Putamen (tissue), 1 donor: ENCODE results near the gene ABHD10.

Source experiments
- DNase-seq: peaks from one replicate; pipeline ENCODE4 v3.0.0-alpha.2; 2016; ENCODE audit warnings: low spot score

The ABHD10 gene

DNA sequence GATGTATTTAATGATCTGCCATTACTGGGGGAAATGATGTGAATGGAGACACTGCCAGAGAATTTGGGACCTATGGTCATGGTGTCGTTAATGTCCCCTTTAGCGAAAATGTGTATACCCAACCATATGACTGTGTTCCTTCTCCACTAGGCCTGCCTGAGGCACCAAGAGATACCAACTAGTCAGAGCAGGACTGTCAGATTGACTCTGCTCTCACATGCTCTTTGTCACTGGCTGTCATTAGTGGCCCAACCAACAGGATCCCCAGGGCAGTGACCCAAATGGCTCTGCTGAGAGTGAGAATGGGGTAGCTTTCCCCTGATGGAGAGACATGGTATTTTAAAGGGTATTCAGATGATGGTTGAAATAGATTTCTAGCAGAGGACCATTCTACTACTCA lies 22.7 kb downstream of the ABHD10 start:
- no peak for DNase-seq

DNA sequence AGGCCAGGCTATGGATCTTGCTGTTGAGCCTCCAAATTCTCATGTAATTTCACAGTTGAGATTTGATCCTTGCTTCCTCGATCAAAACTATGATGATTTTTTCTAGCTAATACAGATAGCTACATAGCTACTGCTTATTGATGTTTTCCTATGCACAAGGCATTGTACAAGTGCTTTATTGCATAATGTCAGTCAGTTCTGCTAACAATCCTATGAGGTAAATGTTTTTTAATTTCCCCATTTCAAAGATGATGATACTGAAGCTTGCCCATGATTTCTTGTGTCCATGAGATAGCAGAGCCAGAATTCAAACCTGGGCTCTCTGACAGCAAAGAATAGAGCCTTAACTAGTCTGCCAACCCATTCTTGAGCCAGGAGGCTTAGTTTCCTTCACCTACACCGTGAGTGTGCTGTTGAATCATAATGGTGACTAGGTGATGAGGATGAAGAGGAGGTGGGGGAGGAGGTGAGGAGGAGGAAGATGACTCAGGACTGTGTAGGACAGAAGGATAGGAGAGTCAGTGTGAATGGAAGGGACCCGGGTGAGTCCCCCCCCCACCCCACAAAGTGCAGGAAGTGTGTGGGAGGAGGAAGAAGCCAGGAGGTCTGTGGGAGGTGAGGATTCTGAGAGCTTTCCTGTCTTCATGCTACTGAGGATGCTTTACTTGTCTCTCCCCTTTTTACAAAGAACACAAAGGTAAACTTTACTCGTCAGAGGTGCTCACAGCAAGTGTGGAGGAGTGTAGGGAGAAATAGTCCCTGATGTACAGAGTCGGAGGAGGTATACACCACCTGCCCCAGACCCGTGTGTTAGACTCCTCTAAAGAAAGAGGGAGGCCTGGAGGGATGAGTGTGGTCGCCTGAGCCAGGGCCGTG lies 23.5 kb downstream of the ABHD10 start:
- DNase-seq = peak; percentile 63

DNA sequence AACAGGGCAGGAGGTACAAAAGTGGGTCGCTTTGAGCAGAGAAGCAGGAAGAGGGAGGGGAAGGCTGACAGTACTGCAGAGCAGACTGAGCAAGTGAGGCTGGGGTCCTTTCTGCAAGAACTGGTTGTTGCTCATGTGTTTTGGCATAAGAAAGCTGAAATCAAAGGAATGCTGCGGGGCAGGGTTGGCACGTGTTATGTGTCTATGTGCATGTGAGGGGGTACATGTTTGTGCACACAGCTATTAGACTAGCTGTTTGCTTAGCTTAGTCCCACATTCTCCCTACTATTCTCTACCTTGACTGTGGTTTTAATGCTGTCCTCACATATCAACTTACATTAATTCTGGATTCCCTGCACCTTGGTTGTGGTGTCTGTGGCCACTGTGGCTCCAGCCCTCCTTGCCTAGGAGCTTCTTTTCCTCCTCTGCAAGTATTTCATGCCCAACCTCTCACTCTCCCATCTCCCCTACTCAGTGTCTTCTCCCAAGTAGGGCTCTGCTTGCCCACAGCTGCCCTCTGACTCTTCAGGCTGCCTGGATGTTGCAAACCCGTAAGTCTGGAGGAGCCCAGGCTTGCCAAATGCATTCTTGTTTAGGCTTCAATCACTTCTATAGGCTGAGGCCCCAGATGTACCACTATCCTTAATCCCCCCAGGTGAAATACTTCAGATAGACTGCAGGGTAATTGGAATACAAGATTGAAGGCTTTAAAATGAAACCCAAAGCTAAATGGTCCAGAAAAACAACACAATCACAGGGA lies 24.7 kb downstream of the ABHD10 start:
- DNase-seq = no peak

DNA sequence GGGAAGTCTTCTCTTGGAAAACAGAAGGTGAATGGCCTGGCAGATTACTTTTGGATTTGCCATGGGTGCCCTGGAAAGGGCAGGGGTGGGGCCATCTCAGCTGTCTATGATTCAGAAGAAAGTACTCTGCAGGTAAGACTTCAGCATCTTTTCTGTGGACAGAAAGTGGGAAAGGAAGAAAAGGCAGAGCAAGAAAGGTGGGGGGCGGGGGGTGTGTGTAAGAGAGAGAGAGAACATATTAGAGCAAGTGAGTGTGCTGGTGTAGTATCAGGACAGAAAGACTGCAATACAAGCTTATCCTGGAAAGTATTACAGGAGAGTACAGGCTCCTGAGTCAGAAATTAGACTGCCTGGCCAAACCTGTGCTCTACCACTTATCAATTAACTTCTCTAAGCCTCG lies 25.4 kb downstream of the ABHD10 start:
- DNase-seq = no peak

DNA sequence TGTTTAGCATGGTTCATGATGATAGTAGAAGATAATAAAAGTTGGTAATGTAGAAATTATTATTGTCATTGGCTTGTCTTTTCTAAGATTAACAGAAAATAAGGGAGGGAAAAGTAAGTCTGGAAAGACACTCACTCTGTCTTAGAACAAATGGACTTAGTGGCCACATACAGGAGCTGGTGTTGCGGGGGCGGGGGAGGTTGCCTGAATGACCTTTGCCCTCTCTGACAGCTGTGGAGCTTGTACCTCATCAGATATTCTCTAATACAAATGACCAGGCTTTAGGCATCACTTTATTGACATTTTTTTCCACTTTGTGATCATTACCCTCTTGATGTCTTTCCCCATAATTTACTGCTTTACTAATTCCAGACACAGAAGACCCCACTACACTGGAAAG lies 25.8 kb downstream of the ABHD10 start:
- DNase-seq = no peak

DNA sequence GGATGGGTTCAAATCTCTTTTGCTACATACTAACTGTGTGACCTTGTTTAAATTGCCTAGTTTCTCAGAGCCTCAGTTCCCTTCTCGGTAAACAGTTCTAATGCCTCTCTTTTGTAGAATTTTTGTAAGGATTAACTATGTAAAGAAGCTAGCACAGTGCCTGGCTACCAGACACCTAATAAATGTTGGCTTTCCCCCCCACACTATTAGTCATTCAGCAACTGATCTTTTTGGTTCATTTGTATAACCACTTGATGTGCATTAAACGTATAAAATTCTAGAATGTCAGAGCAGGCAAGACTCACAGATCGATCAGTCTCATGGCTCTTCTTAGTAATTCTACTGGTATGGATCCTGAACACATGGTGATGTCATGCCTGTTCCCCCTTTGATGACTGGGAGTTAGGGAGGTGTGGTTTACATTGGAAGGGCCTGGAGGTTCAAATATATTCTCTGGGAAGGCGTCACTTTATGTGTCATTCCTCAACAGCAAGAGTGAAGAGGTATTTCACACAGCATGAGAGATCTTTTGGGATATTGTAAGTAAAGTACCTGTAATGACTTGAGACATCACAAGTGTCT lies 26.4 kb downstream of the ABHD10 start:
- no peak for DNase-seq

DNA sequence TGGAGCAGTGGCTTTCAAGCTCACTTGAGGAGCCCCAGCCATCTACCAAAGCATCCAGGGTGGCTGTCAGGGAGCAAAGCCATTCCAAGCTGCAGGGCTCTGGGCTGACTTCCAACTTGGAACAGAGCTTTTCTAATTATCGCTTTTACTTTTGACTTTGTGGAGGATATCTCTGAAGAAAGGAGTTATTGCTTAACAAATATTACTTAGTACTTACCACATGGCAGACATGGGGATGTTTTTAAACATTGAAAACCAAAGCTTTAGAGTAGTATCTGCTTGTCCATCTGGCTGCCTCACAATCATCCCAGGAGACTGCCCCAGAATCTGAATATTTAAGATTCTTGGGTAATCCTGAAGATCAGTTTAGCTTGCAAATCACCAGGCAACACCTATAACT lies 28.8 kb downstream of the ABHD10 start:
- DNase-seq = no peak

DNA sequence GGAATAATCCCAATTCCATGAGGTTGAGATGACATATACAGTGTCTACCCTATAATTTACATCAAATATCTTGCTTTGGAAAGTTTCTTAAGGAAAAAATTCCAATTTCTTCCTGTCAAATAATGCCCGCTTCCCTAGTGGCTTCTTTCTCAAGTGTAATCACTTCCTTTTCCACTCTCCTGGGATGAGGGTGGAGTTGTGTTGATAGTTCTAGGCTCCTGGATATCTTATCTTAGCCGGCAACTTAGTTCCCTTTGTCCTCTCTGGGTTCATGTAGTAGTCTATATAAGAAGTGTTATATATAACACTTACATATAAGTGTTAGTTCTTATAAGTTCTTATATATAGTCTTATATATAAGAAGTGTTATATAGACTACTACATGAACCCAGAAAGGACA lies 30.8 kb downstream of the ABHD10 start:
- no peak for DNase-seq

DNA sequence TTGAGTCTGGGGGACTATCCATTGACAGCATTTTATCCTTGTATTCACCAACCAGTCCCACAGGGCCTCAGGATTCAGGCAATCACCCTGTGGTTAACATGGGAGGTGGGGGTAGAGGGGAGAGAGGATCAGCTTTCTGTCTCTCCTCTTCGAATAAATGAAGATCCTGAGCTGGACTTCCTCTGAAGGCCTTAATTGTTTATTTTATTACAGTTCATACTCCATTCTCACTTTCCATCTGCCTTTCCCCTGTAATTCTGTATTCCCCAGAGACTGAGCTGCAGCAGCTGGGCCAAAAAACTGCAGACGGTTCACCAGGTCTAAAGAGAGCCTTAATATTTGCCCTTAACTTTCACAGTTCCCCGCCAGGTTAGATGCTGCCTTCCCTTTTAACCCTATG lies 31.8 kb downstream of the ABHD10 start:
- no peak for DNase-seq

DNA sequence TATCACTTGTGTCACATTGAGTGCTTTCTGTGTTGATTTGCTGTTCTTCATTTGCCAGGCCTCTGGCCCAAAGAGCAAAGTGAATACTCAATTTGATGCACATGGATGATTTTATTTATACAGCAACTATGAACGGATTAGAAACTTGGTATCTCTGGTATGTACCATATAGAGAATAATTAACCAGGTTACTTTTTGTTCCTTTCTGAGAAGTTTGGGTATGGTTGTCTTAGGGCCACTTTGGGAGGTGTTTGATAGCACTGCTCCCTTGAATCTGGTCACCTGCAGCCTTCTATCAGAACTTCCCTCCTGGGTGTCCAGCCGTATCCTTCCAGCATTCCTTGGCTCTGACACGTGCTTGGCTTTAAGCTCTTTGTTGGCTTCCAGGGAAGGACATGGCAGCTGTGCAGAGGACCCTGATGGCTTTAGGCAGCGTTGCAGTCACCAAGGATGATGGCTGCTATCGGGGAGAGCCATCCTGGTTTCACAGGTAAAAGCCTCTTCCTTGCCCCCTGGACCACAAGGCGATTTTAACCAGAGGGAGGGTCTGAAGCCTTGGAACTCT lies 32.6 kb downstream of the ABHD10 start:
- no peak for DNase-seq

DNA sequence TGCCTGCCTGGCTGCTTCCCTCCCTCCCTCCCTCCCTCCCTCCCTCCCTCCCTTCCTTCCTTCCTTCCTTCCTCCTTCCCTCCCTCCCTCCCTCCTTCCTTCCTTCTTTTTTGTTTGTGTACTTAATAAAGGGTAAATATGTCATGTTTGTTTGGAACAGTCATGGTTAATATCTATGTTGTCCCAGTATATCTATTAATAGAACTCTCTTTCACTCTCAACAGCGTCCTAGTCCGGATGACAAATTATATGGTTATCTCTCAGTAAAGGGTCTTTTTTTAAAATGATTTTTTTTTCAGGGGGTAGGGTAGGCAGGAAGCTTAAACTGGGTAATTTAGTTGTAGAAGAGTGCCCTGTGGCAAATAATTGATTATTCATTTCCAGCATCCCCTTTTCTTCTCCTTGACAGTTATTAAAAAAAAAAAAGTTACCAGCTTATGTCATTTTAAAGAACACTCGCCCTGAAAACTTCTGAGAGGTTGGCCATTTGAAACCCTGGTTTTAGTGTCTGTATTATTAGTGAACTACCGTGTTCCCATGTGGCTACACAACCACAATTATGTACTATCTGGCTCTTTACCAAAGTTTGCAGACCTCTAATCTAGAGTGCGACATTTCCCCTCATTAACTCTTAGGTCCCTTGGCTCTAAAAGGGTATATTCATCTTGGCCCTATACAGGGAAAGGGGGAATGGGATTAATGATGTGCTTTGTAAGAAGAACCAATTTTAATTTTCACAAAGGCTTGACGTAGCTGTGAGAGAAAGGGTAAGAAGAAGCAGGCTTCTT lies 33.6 kb downstream of the ABHD10 start:
- DNase-seq = no peak

DNA sequence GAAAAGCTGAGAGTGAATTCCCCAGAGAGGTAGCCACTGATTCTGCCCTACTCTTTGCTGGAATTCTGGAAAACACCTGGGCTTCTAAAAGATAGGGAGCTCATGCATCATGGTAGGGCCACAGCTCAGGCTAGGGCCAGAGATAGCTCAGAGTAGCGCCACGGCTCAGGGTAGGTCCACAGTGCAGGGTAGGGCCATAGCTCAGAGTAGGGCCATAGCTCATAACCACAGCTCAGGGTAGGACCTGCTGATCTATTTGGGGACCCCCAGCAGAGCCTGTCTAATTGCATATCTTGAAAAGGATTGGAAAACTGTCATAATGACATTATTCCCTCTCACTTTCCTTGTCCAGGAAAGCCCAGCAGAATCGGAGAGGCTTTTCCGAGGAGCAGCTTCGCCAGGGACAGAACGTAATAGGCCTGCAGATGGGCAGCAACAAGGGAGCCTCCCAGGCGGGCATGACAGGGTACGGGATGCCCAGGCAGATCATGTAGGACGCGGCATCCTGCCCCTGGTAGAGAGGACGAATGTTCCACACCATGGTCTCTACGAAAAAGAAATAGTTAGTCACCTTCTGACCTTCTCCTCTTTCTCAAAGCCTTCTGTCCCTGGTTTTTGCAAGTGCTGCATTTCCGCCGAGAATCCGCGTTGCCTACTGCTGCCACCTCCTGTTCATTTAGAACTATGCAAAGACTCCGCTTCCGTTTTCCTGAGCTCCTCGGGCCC lies 34.4 kb downstream of the ABHD10 start:
- DNase-seq = peak; percentile 72

DNA sequence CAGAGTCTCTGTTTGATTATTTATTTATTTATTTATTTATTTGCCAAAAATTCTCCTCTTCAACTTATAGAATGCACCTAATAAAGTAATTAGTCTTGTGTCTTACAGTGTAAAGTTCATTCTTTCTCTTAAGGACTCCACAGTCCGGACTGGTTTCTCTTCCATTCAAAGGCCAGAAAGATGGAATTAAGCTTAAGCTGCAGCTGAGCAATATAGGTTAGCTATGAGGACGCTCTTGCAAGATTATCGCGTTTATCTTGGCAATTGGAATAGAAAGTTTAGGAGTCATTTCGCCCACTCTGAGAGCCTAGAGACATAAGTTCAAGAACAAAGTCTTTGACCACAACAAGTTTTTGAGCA lies 34.9 kb downstream of the ABHD10 start:
- no peak for DNase-seq

DNA sequence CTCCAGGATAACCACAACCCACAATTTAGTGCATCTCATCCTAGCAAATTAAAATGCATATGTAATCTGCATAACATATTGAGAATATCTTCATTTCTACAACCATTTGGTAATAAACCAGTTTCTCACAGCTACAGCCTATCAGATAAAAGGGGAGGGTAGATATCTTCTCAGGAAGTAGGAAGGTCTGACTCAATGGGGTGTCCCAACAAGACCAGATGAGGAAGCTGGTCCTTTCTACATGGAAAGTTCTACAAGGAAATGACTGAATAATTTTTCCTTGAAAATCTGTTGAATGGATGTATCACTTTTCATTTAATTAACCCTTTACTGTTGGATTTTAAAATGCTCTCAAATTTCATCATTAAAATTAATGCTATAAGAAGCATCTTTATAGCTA lies 38.3 kb downstream of the ABHD10 start:
- no peak for DNase-seq

DNA sequence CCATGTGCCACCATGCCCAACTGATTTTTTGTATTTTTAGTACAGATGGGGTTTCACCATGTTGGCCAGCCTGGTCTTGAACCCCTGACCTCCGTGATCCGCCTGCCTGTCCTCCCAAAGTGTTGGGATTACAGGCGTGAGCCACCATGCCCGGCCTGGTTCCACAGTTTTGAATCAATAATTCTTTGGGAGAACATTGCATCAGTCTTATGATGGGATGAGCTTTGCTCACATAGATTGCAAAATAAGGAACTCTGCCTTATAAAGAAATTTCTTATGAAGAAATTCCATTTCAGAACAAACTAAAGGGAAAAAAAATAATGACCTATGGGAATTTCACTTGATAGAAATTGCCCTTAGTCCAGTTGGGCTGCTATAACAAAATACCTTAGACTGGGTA lies 39.9 kb downstream of the ABHD10 start:
- DNase-seq = no peak

DNA sequence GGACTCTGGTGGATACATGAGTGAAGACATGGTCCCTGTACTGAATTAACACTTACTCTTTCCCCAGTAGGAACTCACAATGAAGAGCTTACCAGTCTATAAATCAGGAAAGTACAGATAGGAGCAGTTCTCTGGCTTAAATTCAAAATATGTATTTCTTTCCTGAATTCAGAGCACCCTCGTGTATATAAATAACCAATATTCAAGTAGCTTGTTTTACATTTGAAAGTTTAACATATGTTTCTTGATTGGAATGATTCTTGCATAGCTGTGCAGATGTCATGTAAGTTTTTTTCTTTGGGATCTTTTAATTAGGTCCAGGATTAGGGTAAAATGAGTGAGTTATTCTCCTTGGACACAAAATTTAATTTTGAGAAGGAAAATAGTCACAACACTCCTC lies 40.9 kb downstream of the ABHD10 start:
- no peak for DNase-seq

DNA sequence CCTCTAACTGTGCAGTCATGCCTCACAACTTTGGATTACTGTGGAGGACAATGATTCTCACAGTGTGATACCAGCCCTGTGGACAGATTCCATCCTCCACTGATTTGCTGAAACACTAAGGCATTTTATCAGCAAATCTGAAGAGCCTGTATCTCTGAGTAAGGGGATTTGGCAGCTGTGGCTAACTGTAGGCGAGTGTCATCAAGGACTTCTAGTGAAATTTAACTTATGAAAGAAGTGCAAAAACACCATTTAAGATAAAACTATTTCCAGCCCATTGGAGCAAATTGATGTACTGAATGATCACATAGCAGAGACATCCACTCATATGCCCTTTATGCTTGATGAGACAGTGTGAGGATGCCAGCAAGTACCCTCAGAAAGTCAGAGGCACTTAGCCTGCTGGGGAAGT lies 41.9 kb downstream of the ABHD10 start:
- no peak for DNase-seq

DNA sequence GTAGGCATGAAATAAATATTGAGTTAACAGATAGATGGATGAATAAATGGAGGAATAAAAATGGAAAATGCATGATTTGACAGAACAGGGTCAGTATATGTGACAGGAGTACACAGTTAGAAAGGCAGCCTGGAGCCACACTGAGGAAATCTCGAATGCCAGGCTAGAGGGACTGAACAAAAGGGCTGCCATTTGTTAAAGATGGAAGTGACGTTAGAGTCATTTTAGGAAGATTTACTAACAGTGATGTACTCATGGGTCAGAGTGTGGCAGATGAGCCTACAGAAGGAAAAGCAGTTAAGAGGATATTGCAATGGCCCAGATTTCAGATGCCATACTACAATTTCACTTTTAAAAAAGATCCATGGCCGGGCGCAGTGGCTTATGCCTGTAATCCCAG lies 48.3 kb downstream of the ABHD10 start:
- DNase-seq = no peak

DNA sequence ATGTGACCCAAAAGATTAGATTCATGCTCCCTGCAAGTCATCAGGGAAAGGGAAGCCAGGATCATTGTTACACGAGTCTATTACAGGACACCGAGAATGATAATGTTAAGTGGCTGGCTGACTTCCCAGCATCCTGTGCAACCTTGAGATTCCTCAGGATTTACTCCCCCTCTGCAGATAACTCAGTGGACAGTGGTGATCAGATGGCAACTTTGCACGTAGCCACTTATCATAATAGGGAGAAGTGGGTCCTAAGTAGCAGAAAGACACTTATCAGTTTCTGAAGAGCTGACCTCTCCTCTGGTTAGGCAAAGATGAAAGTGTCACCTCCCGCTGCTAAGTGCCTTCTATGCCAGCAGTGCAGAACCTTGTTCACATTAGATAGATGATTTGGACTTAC lies 49.0 kb downstream of the ABHD10 start:
- no peak for DNase-seq

DNA sequence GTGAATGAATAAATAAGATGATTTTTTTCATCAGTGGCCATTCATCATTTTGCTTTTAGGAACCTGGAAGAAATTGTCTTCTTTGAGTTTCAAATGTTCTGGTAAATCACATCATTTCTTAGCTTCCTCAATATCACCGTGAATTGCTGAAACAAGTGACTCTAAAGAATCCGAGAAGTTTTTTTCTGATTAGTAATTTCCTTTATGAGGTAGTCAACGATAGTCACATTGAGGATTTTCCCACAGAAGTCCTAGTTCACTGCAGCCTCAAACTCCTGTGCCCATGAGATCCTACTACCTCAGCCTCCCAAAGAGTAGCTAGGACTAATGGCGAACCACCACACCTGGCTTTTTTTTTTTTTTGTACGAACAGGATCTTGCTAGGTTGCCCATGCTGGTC lies 52.1 kb downstream of the ABHD10 start:
- DNase-seq = no peak

DNA sequence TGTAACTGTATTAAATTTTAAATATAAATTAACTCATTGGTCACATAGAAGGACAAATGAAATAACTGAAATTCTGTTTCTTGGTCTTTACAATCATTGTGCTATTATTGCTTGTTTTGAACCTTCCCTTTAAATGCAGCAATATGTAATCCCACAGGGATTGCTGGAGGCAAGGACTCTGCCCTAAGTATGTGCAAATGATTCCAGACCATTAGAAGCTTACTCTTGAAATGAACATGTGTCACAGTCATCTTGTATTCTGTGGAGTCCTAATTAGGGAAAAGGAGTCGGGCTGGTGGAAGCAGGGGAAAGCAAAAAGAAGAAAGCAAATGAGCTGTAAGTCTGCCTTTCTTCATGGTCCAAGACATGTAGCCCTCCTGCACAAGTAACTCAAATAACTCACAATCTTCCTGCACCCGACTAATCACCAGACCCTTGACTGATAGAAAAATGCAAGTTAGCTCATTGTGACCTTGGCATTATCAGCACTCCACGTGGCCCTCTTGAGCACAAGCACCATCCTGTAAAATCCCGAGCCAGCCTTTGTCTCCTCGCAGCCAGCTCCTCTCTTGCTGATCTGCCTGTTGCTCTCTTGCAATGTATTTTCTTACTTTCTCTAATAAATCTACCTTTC lies 53.4 kb downstream of the ABHD10 start:
- no peak for DNase-seq
